Right atrium auricular region (tissue), 2 donors: ENCODE data around the gene ELMOD2. TPM values are rescaled to one million over a fixed set of nuclear protein-coding genes. Genes with fewer than 3 reads are reported as not detected.

Experiments
- DNase-seq: peaks from one replicate; pipeline ENCODE4 v3.0.0-alpha.2; 2019; ENCODE audit warnings: low spot score
- H3K27ac ChIP-seq, 2 donors: fragments of 200-600 bp; sonication (generic); 1 replicate in 1 of 2; 2 replicates in 1 of 2; pipeline ENCODE4 v1.5.1; 2016 to 2019
- H3K27me3 ChIP-seq, 2 donors: fragments of 200-600 bp; sonication (generic); one replicate each; pipeline versions ENCODE4 v1.5.1 to v1.6.0; 2017 to 2019
- H3K36me3 ChIP-seq: fragments of 200-600 bp; sonication (generic); one replicate; pipeline ENCODE4 v1.5.1; 2016
- H3K4me1 ChIP-seq, 2 donors: fragments of 200-600 bp; sonication (generic); one replicate each; pipeline versions ENCODE4 v1.5.1 to v1.6.0; 2017 to 2019
- H3K4me3 ChIP-seq, 2 donors: fragments of 200-600 bp; sonication (generic); 1 replicate in 1 of 2; 2 replicates in 1 of 2; pipeline ENCODE4 v1.5.1; 2017 to 2019; ENCODE audit warnings: mild to moderate bottlenecking in 1 of 2, moderate library complexity in 1 of 2
- H3K9me3 ChIP-seq, 2 donors: fragments of 200-600 bp; sonication (generic); one replicate each; pipeline ENCODE4 v1.5.1; 2019
- total RNA-seq, 2 donors: library from RNA; depleted of rRNA; stranded (reverse); fragments of >200 nt; gene quantifications; one replicate each; pipeline ENCODE4 v1.1.0, GENCODE V29; 2016
- TF ChIP-seq, protein P1 (sequence below), 2 donors: fragments of 200-600 bp; sonication (generic); IDR thresholded peaks; one replicate each; pipeline ENCODE4 v1.5.1; 2019; ENCODE audit warnings: antibody characterized with exemption in 2 of 2

The ELMOD2 gene
- total RNA-seq, 2 donors from 2014 or later = 6.6 to 13.3 TPM

DNA sequence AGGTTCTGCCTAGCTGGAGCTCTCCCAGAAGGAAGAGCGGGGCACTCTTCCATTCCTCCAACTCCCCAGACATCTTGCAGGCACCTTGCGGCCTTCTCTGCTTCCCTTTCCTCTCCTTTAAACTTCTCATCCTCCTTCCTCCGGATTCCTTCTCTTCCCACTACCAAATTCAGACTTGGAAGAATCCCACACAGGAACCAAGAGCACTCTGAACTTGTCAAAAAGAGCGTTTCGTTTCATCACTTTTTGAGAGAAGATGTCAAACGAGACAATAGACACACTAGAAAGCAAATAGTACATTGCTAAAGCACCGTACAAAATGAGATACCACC lies 45.3 kb downstream of the ELMOD2 start:
- Histone ChIP-seq H3K4me3 (peak overlapping the region; percentile 46 to 59), H3K36me3 (no peaks in the 10 kb centered on the region), H3K4me1 (peaks cover 0 to 19% of the 10 kb centered on the region in 2 donors), H3K27ac (no peak overlapping the region), H3K9me3 (peaks cover 4 to 11% of the 10 kb centered on the region in 2 donors), H3K27me3 (peaks cover 0 to 8% of the 10 kb centered on the region in 2 donors)
- DNase-seq = no peak
- TF ChIP-seq, protein P1, sequence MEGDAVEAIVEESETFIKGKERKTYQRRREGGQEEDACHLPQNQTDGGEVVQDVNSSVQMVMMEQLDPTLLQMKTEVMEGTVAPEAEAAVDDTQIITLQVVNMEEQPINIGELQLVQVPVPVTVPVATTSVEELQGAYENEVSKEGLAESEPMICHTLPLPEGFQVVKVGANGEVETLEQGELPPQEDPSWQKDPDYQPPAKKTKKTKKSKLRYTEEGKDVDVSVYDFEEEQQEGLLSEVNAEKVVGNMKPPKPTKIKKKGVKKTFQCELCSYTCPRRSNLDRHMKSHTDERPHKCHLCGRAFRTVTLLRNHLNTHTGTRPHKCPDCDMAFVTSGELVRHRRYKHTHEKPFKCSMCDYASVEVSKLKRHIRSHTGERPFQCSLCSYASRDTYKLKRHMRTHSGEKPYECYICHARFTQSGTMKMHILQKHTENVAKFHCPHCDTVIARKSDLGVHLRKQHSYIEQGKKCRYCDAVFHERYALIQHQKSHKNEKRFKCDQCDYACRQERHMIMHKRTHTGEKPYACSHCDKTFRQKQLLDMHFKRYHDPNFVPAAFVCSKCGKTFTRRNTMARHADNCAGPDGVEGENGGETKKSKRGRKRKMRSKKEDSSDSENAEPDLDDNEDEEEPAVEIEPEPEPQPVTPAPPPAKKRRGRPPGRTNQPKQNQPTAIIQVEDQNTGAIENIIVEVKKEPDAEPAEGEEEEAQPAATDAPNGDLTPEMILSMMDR (IDR thresholded peaks at IDR 0.05) = no peak

DNA sequence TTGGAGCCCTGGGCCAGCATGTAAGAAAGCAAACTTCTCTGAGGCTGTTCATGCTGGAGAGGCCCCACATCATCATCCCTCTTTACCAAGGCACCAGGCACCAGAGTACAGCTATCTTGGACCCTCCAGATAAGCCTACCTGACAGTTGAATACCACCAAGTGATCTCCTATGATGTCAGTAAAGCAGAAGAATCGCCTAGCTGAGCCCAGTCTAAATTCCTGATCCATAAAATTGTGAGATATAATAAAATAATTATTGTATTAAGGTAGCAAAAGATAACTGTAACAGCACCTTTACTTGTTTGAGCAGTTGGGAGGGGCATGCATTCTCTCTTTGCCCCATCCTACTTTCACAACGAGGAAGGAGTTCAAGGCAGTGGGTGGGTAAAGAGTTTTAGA lies 47.7 kb downstream of the ELMOD2 start:
- Histone ChIP-seq H3K27me3 (peaks cover 0 to 8% of the 10 kb centered on the region in 2 donors), H3K36me3 (no peaks in the 10 kb centered on the region), H3K9me3 (peaks cover 4 to 11% of the 10 kb centered on the region in 2 donors), H3K27ac (no peak overlapping the region), H3K4me1 (peaks cover 0 to 19% of the 10 kb centered on the region in 2 donors), H3K4me3 (no peak overlapping the region)
- no peak for DNase-seq
- TF ChIP-seq, protein P1 (IDR thresholded peaks at IDR 0.05) = no peak

DNA sequence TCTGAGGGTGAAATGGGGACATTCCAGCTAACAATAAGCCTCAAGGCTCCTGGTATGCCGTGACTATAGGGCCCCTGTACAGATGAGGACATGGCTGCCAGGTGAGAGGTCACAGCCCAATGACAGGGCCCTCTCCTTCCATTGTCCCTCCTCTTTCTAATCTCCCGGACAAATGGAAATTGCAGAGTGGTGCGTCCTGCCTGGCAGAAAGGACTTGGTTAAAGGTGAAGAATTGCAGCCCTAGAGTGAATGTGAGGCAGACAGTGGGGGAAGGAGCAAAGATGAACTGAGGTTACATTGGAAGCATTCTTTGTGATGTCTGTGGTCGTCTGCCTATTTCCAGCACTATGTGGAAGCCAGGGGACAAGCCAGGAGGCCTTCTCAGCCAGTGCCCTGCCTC lies 51.5 kb downstream of the ELMOD2 start:
- no peaks in the 10 kb centered on the region for H3K4me1 ChIP-seq
- H3K27me3 ChIP-seq = peaks cover 0 to 5% of the 10 kb centered on the region in 2 donors
- no peaks in the 10 kb centered on the region for H3K36me3 ChIP-seq
- H3K27ac ChIP-seq = no peak overlapping the region
- peaks cover 4 to 11% of the 10 kb centered on the region in 2 donors for H3K9me3 ChIP-seq
- TF ChIP-seq, protein P1 (IDR thresholded peaks at IDR 0.05) = no peak
- DNase-seq = no peak
- no peak overlapping the region for H3K4me3 ChIP-seq

DNA sequence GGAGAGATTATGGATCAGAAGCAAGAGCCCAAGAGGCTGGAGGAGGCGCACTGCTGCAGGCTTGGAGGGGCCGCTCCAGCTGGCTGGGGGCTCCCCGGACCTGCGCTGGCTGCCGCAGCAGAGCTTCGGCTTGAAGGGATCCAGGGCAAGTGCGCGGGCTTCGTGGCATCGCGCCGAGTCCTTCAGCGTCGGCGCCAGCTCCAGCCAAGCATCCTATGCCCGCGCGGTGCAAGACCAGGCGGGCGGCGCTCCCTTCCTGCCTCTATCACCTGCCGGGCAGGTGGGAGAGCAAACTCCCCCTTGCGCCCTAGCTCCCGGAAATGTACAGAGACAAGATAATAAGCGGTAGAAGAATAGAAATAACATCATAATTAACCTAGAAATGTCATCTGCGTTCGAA lies 55.3 kb downstream of the ELMOD2 start:
- Histone ChIP-seq H3K9me3 (no peaks in the 10 kb centered on the region), H3K4me1 (no peaks in the 10 kb centered on the region), H3K27ac (no peak overlapping the region), H3K27me3 (peaks cover 0 to 5% of the 10 kb centered on the region in 2 donors), H3K36me3 (no peaks in the 10 kb centered on the region), H3K4me3 (no peak overlapping the region)
- no peak for DNase-seq
- TF ChIP-seq, protein P1 (IDR thresholded peaks at IDR 0.05) = no peak

DNA sequence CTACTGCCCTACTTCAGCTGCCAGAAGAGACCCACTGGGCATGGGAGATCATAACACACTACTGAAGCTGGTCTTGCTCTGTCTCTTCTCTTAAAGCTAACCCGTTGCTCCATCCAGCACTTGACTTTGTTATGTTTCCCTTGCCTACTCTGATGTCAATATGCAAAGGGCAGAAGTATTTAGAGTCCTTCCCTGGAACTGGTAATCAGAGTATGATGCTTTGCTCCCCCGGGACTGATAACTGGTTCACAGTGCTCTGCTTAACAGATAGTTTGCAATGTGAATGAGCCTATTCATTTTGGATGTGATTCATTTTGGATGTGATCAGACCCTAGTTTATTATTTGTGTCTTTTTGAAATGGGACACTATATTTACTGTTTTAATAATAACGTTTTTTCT lies 57.1 kb downstream of the ELMOD2 start:
- H3K36me3 ChIP-seq = no peaks in the 10 kb centered on the region
- TF ChIP-seq, protein P1 (IDR thresholded peaks at IDR 0.05) = no peak
- H3K27ac ChIP-seq = no peak overlapping the region
- no peaks in the 10 kb centered on the region for H3K4me1 ChIP-seq
- no peaks in the 10 kb centered on the region for H3K9me3 ChIP-seq
- H3K4me3 ChIP-seq = no peak overlapping the region
- no peak for DNase-seq
- peaks cover 0 to 5% of the 10 kb centered on the region in 2 donors for H3K27me3 ChIP-seq

DNA sequence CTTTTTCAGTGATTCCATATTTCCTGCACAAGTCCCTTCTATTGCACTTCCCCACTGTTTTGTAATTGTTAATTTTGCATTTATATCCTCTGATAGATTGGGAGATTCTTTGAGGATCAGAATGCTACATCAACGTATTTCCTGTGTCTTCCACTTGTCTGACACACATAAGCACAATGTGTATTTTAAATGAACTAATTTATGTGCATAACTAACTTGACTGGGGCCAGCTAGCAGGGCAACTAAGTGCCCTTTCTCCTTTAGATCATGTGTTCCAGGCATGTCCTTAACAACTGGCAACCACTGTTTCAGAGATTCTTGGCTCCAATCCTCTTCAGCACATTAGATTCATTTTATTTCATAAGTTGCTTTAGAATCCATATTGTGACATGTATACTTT lies 60.5 kb downstream of the ELMOD2 start:
- no peaks in the 10 kb centered on the region for H3K27me3 ChIP-seq
- H3K27ac ChIP-seq = no peak overlapping the region
- TF ChIP-seq, protein P1 (IDR thresholded peaks at IDR 0.05) = no peak
- no peaks in the 10 kb centered on the region for H3K9me3 ChIP-seq
- no peak for DNase-seq
- no peak overlapping the region for H3K4me3 ChIP-seq
- H3K36me3 ChIP-seq = no peaks in the 10 kb centered on the region
- H3K4me1 ChIP-seq = no peaks in the 10 kb centered on the region
